H1 (cell line): ENCODE measurements around the gene HNRNPK. TPM values are rescaled to one million over a fixed set of nuclear protein-coding genes. Genes with fewer than 3 reads are reported as not detected.

Source experiments
- ASH2L ChIP-seq: fragments of 200-600, 300-600 bp; sonication (generic); IDR thresholded peaks from one replicate; pipeline ENCODE4 v1.7.1; 2017; ENCODE audit warnings: low read length
- BACH1 ChIP-seq: IDR thresholded peaks from 2 replicates; pipeline ENCODE4 v1.6.1; 2012; ENCODE audit warnings: low read length, improper control_type of control experiment
- CBX5 ChIP-seq: fragments of 300-800, 300-1000 bp; sonication (generic); IDR thresholded peaks from 2 replicates; pipeline ENCODE4 v1.7.1; 2016; ENCODE audit warnings: antibody characterized with exemption, low read length, low read depth
- CEBPB ChIP-seq: IDR thresholded peaks from 2 replicates; pipeline ENCODE4 v1.6.1; 2012; ENCODE audit warnings: low read depth, low read length
- CHD2 ChIP-seq: IDR thresholded peaks from 2 replicates; pipeline ENCODE4 v1.6.1; 2012; ENCODE audit warnings: low read length, improper control_type of control experiment
- E2F6 ChIP-seq: IDR thresholded peaks from 2 replicates; pipeline ENCODE4 v1.6.1; 2012; ENCODE audit warnings: inconsistent platforms
- EGR1 ChIP-seq: IDR thresholded peaks from 2 replicates; pipeline ENCODE4 v1.6.1; 2011; ENCODE audit warnings: low read depth, low read length, borderline replicate concordance
- GABPA ChIP-seq: IDR thresholded peaks from 2 replicates; pipeline ENCODE4 v1.6.1; 2011; ENCODE audit warnings: mild to moderate bottlenecking, low read length, moderate library complexity, borderline replicate concordance; ENCODE audit not compliant: insufficient read depth
- HDAC2 ChIP-seq, 2 experiments: fragments of 300-600 bp in 1 of 2; sonication (generic) in 1 of 2; IDR thresholded peaks; 2 replicates each; pipeline ENCODE4 v1.6.1; 2011 to 2012; ENCODE audit warnings: low read depth in 2 of 2, low read length in 2 of 2, mild to moderate bottlenecking in 2 of 2, moderate library complexity in 2 of 2, borderline replicate concordance in 1 of 2, inconsistent platforms in 1 of 2
- JUN ChIP-seq: IDR thresholded peaks from 2 replicates; pipeline ENCODE4 v1.6.1; 2011; ENCODE audit warnings: low read depth, mild to moderate bottlenecking, improper control_type of control experiment, low read length
- KDM4A ChIP-seq: IDR thresholded peaks from one replicate; pipeline ENCODE4 v1.7.1; 2012; ENCODE audit warnings: low read depth, mild to moderate bottlenecking, moderate library complexity, low read length, inconsistent platforms; ENCODE audit not compliant: severe bottlenecking
- MAX ChIP-seq: IDR thresholded peaks from 2 replicates; pipeline ENCODE4 v1.6.1; 2012; ENCODE audit warnings: inconsistent platforms
- NANOG ChIP-seq: IDR thresholded peaks from 2 replicates; pipeline ENCODE4 v1.6.1; 2011; ENCODE audit warnings: low read length, low read depth, mild to moderate bottlenecking, inconsistent platforms; ENCODE audit not compliant: insufficient read depth, poor library complexity, severe bottlenecking
- PHF8 ChIP-seq: fragments of 200-600 bp; sonication (generic); conservative IDR thresholded peaks from 2 replicates; pipeline ENCODE4 v1.7.1; 2012; ENCODE audit warnings: low read depth, mild to moderate bottlenecking, inconsistent platforms, low read length, moderate library complexity
- POLR2AphosphoS5 ChIP-seq: IDR thresholded peaks from 2 replicates; pipeline ENCODE4 v1.6.1; 2011; ENCODE audit warnings: low read depth, low read length
- RAD21 ChIP-seq, 2 experiments: IDR thresholded peaks in 1 of 2; conservative IDR thresholded peaks in 1 of 2; 2 replicates each; pipeline ENCODE4 v1.6.1; 2011; ENCODE audit warnings: low read depth in 2 of 2, low read length in 2 of 2, improper control_type of control experiment in 1 of 2, inconsistent platforms in 1 of 2, mild to moderate bottlenecking in 1 of 2, moderate library complexity in 1 of 2
- RBBP5 ChIP-seq: IDR thresholded peaks from 2 replicates; pipeline ENCODE4 v1.7.1; 2012; ENCODE audit warnings: low read depth, mild to moderate bottlenecking, inconsistent platforms, low read length, moderate library complexity, borderline replicate concordance
- TAF1 ChIP-seq: IDR thresholded peaks from 2 replicates; pipeline ENCODE4 v1.6.1; 2011; ENCODE audit warnings: mild to moderate bottlenecking, low read depth, low read length
- TBP ChIP-seq: IDR thresholded peaks from 2 replicates; pipeline ENCODE4 v1.6.1; 2011; ENCODE audit warnings: low read depth, low read length, improper control_type of control experiment
- TCF12 ChIP-seq: IDR thresholded peaks from 2 replicates; pipeline ENCODE4 v1.6.1; 2011; ENCODE audit warnings: low read depth, mild to moderate bottlenecking, low read length
- TEAD4 ChIP-seq: IDR thresholded peaks from 2 replicates; pipeline ENCODE4 v1.6.1; 2012; ENCODE audit warnings: low read depth, low read length, inconsistent platforms, mixed read lengths
- polyA plus RNA-seq, 7 experiments: library from polyadenylated mRNA; depleted of rRNA in 3 of 7; stranded (reverse) in 5 of 7; unstranded in 2 of 7; fragments of >200 nt in 5 of 7; fragments of 200-250 nt in 2 of 7; gene quantifications; 1 replicate in 5 of 7; 2 replicates in 1 of 7; 4 replicates in 1 of 7; pipeline versions ENCODE4 v1.2.1 to v1.2.3, GENCODE V29; 2011 to 2013; ENCODE audit warnings: missing spikeins in 2 of 7, mixed read lengths in 2 of 7
- total RNA-seq: library from RNA; stranded (reverse); fragmentation: NEBNext Ultra II Directional; extraction: Animal tissue kit (Norgen Biotek cat#: 25700); gene quantifications from 2 replicates; pipeline ENCODE4 v1.2.1, GENCODE V29; 2021

HNRNPK gene
- total and polyA plus RNA-seq, 2 of the 8 experiments (the other 6 are each of a cell fraction or from before 2014, with no cell fraction given) = 414 to 887 TPM

- TF ChIP-seq BACH1 (no peak), TBP (peak; percentile 92), MAX (peak; percentile 74), TCF12 (no peak), POLR2AphosphoS5 (peak; percentile 95), RBBP5 (0 out of 2 replicates have a peak, but pooled peaks have one; percentile 59), PHF8 (peak; percentile 89), HDAC2 (IDR thresholded peaks at IDR 0.05; ENCODE audit: borderline replicate concordance in 1 of 2, low read depth in 2 of 2, low read length in 2 of 2) (0 out of 4 replicates have a peak, but pooled peaks of 1 of the 2 experiments have one; percentile 63), EGR1 (0 out of 2 replicates have a peak, but pooled peaks have one; percentile 26), GABPA (no peak), TEAD4 (no peak), NANOG (no peak), CHD2 (peak; percentile 95), KDM4A (peak; percentile 32), RAD21 (IDR thresholded peaks at IDR 0.05 in 1 of 2, conservative IDR thresholded peaks at IDR 0.05 in 1 of 2; ENCODE audit: low read depth in 2 of 2, low read length in 2 of 2) (peak in 1 of 2 experiments; percentile 11; a peak in 1 of 4 replicates), JUN (no peak), CEBPB (no peak), CBX5 (no peak), ASH2L (peak; percentile 67), E2F6 (peak; percentile 85; the same call in 1 of the 2 replicates), TAF1 (peak; percentile 98)
These were observed 545 bp upstream of the HNRNPK start, which contains the start of gene RMI1 (continued) for GRCh38 chr9:83980395-83981125.
